Stimulated activated naive CD4-positive, alpha-beta T cell (primary cell): ENCODE results near the gene MXRA7.
"Not testable (repeated sequence)": the region's sequence is repeated elsewhere in the genome, so short reads cannot be mapped to it uniquely, and the experiment has no call there.

Source experiments
- DNase-seq, 6 experiments: peaks; one replicate each; lab custom pipeline; 2025; lab: John Stamatoyannopoulos, UW

The MXRA7 gene, protein sequence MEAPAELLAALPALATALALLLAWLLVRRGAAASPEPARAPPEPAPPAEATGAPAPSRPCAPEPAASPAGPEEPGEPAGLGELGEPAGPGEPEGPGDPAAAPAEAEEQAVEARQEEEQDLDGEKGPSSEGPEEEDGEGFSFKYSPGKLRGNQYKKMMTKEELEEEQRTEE

DNA sequence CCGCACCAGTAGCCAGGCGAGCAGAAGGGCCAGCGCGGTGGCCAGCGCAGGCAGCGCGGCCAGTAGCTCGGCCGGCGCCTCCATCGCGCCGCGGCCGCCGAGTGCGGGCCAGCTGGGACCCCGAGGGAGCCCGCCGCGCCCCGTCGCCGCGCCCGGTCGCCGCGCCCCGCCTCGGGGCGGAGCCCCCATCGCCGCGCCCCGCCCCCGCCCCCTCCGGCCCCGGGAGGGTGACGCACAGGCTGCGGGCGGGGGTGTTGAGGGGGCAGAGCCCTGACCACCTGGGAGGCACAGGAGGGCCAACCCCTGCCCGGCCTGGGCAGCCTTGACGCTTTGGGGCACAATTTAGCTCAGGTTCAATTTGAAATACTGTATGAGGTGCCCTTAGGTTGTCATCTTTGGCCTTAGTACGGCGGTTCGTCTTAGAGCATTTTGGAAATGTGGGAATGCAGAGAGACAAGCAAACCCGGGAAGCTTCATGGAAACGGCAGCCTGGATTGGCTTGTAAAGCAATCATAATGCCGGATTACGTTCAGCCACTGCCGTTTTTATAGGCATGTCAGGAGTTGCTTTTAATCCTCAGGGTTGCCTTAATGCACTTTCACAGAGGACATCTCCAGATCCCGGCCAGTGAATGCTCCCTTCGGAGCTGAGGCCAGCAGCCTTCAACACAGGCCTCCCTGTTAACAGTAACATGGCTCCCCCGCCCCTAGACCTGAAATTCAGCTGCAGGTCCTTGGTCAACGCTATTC lies at the start of gene MXRA7:
Gene MXRA7 (minus strand): TSS at position 103 of the 749 bp plus-strand sequence. CDS start 19 bp downstream, at position 84.
- peak in 5 of 6 experiments; percentile 11 to 48 (median 31) for DNase-seq

DNA sequence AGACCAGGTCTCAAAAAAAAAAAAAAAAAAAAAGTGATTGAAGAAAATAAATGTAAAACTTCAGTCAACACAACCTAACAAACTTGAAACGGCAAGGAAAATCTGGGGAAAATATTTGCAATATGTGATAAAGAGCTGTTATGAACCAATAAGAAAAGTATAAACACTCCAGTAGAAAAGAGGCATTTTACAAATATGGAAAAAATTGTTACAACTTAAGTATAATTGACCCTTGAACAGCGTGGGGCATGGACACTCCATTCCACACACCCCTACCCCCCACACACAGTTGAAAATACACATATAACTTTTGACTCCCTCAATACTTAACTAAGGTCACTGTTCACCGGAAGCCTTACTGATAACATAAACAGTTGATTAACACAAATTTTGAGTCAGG lies 47.8 kb upstream of the MXRA7 start:
- no peak for DNase-seq

DNA sequence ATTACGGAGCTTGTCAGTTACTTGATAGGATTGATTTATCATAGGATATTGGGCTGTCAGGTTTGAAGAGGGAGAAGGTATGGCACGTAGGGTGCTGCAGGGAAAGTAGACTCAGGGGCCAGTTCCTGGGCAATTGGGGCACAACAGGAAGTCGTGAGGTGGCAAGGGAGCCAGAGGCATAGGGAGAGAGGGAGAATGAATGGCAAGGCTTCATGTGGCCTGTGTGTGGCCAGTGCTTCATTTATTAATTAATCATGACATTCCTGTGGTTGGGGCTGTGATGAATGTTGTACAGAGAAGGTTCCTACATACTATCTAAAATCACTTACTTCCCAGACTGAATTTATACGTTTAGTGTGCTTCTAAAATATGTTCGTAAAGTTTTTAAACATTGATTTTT lies 46.5 kb upstream of the MXRA7 start:
- DNase-seq, result no peak

DNA sequence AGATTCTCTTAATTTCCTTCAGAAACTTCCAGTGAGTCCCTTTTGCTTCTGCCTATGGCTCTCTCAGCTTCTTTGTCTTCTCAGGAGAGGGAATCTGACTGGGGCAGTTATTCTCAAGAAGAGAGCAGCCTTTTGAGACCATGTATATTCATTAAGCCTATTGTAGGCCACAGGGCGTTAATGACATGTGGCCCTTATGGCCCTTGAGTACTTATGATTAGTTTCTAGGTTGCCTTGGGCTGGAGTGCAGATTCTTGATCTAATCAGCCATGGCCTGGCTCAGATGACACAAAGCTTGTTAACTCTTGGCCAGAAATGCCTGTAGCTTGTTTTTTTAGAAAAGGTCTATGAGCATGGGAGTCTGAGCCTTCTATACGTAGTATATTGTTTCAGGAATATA lies 44.5 kb upstream of the MXRA7 start:
- DNase-seq, result no peak

DNA sequence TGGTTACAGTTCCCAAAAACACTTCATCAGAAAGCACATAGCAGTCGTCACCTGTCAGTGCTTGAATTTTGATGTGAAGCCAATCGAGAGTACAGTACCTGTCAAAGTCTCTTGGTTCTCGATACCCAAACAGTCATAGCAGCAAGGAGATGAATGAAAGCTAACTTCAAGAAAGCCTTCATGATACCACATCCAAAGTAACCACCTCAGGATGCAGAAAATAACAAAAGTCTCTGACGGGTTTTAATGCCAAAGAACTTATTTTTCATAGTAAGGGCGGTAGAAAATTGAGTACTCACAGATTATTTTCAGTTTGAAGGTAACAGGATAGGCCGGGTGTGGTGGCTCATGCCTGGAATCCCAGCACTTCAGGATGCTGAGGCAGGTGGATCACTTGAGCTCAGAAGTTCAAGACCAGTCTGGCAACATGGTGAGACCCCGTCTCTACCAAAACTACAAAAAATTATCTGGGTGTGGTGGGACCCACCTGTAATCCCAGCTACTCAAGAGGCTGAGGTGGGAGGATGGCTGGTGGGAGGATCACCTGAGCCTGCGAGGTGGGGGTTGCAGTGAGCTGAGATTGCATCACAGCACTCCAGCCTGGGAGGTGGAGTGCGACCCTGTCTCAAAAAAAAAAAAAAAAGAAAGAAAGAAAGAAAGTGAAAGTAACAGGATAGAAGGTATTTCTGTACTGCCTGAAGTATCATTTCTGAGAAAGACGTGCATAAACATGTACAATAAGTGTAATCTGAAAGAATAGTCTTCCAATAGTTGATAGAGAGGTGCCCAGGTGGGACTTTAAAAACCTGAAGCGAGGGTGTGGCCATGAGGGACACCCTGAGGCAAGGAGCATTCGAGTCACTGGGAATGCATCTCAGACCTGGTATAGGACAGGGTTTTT lies 42.5 kb upstream of the MXRA7 start:
- peak; percentile 16 to 92 (median 70) for DNase-seq

DNA sequence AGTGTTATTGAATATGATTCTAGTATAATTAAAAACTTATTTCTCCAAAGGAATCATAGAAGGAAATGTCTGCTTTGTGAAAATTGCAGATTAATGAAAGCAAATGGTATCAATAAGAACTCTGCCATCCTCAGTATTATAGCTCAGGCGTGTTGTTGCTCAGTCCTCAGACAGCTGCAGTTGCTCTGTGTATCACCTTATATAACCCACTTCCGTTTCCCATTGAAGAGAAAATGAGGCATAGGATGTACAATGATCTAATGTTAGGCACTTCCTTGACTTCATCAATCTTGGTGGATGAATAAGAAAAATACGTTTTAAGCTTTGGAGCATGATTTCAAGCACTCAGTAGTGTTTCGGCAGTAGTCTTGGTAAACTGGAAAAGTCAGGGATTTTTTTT lies 41.2 kb upstream of the MXRA7 start:
- peak in 3 of 6 experiments; percentile 17 to 36 (median 31) for DNase-seq

DNA sequence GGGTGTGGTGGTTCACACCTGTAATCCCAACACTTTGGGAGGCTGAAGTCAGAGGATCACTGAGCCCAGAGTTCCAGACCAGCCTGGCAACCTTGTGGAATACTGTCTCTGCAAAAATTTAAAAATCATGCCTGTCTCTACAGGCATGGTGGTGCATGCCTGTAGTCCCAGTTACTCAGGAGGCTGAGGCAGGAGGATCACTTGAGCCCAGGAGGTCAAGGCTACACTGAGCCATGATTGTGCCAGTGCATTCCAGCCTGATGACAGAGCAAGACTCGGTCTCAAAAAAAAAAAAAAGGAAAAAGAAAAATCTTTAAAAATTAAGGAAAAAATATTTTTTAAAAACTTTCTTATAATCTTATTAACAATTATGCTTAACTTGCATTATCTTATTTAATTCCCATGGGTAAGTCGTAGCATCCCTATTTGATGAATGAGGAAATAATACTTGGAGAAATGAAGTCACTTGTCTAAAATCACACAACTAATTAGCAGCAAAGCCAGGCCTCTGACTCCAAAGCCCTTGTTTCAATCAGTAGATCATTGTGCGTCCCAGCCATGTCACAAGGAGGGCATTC lies 40.7 kb upstream of the MXRA7 start:
- no peak for DNase-seq

DNA sequence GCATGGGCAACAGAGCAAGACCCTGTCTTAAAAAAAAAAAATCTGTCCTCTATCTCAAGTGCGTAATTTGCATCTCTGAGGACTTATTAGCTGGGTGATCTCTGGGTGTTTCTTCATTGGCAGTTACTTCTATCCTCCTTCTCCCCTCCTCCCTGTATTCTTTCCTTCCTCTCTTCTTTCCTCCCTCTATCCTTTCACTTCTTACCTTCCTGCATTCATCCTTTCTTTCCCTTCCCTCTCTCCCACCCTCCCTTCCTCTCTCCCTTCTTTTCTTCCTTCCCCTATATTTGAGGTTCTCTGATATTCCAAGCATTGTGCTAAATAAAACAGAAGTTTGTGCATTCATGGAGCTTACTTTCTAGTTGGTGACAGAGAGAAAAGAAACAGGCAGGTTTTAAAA lies 37.9 kb upstream of the MXRA7 start:
- no peak for DNase-seq

DNA sequence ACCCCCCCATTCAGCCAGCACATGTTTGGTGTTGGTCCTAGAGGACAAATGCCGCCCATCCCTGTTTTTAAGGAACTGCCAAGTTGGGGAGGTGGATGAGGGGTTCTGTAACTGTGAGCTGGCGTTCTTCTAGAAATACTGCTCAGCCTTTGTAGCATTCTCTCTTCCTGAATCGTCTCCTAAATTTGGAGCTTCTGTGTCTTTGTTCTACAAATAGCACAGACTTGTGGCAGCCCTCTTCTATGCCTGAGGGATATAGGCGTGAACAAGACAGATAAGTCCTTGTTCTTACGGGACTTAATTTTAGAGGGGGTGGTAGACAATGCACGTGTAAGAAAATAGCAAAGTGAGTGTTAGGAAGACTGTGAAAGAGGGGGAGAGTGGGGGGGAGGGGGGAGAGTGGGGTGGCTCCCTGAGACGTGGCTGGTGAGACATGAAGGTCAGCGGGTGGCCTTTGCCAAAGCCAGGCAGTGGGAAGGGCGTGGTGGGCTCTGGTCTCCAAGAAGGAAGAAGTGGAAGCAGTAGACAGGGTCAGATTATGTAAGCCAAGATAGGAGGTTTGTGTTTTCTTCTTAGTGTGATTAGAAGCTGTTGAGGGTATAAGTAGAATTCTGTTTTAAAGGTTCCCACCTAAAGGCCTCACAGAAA lies 37.1 kb upstream of the MXRA7 start:
- no peak for DNase-seq

DNA sequence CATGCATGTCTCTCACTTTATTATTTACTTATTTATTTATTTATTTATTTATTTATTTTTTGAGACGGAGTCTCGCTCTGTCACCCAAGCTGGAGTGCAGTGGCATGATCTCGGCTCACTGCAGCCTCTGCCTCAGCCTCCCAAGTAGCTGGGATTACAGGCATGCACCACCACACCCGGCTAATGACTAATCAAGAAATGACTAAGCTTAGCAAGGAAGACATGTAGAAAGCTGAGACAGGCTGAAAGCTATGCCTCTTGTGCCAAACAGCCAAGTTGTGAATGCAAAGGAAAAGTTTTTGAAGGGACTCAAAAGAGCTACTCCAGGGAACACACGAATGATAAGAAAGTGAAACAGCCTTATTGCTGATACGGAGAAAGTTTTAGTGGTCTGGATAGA lies 35.0 kb upstream of the MXRA7 start:
- not testable (repeated sequence) for DNase-seq

DNA sequence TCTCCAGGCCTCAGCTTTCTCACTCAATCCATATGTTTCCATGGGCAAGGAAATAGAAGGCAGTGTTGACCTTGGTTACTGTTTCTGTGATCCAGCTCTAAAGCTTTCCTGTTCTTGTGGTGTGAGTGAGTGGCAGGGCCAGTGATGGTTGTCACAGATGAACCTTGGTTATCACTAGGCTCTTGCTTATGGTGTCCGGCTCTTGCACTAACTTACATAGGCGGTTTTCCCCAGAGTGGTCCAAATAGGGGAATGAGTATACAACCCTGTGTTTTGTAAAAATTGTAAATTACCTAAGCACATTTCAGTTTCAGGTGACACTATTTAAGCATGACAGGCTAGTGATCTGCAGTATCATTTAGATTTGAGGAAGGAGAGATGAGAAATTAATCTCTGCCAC lies 34.0 kb upstream of the MXRA7 start:
- no peak for DNase-seq

DNA sequence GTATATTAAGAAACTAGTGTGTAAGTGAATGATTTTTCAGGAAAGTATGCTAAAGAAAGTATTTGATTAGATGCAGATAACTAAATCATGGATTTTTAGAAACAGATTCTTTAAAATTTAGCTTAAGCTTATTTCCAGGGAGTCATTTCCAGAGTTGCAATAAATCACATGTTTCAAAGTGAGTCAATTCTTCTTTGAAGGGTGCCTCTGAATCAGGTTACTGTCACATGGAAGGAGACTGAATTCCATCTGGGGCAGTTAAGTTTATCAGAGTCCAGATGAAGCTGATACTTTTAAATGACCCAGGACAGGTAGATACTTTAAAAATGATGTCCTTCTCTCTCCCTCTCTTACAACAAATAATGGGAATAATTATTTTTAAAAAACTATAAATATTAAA lies 32.2 kb upstream of the MXRA7 start:
- no peak for DNase-seq

DNA sequence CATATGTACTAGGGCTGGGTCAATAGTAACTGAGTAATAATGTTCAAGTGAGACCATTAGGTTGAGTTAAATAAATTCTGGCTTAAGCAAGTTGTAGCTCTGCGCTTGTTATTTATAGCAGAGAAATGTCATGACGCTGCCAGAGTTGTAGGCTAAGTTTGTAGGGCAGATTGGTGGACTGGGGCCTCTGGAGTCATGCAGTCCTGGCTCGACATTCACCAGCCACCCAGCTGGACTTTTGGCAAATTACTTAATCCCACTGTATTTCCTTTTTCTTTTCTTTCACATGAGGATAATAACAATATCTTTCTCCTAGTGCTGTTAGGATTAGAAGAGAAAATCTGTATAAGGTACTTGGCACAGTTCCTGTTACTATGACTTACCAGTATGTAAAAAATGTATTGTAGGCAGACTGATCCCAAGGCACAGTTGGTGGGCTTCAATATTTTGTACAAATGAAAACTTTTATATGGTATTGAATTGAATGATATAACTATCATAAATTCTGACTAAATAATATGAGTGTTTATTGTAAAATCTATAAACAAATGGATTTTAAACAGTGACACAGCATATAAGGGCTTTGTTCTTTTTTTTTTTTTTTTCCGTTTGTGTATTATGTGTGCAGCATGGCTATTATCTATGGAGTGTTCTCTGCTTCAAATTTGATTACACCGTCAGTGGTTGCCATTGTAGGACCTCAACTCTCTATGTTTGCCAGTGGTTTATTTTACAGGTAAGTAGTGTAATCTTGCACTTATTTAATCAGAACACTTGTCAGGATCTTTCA lies 29.8 kb upstream of the MXRA7 start:
- no peak for DNase-seq

DNA sequence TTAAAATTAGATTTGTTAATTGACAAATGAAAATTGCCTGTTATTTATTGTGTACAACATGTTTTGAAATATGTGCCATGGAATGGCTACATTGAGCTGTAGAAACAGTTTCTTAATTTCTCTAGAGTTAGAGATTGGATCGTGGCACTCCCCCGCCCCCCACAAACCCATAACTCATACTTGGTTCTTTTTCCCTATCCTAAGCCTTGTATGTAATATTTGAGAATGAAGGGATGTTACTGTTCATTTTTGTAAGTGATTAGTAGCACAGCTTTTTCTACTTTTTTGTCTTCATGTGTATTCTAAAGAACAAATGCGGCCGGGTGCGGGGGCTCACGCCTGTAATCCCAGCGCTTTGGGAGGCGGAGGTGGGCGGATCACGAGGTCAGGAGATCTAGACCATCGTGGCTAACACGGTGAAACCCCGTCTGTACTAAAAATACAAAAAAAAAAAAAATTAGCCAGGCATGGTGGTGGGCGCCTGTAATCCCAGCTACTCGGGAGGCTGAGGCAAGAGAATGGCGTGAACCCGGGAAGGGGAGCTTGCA lies 28.9 kb upstream of the MXRA7 start:
- not testable (repeated sequence) for DNase-seq

DNA sequence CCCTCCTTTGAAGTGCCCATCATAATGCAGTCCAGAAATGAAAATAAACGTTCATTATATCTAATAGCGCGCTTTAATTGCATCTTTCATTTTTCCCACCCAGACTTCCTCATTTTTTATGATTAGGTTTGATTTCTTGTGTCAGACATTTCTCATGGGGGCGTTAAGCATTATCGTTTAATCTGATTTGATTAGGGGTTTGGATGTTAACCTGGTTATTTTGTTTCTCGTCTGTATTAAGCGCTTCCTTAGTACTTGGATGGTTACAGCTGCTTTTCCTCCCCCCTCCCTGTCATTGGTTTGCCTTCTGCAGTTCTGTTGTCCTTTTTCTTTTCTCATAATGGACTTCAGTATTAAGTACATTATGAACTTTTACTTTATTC lies 27.7 kb upstream of the MXRA7 start:
- no peak for DNase-seq

DNA sequence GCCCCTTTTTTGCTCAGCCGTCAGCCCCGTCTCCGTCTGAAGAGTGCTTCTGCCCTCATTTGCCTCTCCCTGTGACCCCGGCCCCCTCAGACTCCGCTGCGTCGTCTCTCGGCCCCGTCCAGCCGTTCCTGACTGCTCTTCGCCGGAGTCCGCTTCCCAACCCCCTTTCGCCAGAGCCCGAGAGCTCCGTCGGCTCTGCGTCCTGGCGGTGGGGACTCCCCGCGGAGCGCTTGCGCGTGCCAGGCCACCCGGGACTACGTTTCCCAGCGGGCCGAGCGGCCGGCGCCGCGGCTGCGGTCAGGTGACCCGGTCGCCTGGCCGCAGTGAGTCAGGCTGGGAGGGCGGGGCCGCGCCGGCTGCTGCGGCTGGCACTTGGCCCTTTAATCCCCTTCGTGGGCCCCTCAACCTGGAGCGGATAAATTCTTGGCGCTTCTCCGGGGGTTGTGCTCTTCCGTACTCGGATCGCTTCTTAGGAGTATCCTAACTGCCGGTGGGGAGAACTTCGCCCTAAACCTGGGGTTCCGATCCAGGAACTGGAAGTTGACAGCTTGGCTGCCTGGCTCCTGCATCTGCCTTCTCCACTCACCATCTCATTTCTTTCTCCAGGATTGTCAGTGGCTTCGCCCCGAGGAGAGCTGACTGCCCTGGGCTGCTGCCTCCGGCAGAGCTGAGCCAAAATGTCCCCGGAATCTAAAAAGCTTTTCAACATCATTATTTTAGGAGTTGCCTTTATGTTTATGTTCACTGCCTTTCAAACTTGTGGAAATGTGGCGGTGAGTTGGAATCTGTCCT lies 27.1 kb upstream of the MXRA7 start, which contains the start of gene MFSD11:
Gene MFSD11 (plus strand): TSS at position 444 of the 792 bp plus-strand sequence. CDS start 234 bp downstream, at position 678.
- DNase-seq, result peak; percentile 89 to 98 (median 96)

DNA sequence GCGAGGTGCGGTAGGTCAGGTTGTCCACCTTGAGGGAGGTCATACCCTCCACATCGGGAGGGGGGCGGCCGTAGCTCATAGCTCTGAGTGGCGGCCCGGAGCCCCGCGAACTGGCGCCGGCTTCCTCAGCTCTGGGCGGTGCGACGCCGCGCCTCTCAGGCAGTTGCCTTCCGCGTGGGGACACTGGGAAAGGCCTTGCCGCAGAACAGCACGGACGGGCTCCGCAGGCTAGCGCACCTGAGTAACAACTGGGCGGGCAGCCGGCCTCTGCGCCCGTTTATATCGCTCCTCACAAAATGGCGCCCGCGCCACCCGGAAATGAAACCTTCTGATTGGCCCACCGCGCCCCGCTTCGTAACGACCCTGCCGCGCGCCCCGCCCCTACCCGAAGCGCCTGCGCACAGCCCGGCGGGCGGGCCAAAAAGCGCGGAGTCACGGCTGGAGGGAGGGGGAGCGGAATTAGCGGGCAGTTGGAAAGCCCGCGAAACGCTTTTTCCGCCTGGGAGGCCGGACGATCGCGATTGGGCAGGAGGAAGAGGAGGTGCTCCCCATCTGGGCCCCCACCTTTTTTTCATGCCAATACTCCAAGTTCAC lies 26.4 kb upstream of the MXRA7 start, which contains the start of gene SRSF2:
Gene SRSF2 (minus strand): TSS at position 250 of the 594 bp plus-strand sequence. CDS start 171 bp downstream, at position 79.
- peak; percentile 98 to 100 (median 98) for DNase-seq

DNA sequence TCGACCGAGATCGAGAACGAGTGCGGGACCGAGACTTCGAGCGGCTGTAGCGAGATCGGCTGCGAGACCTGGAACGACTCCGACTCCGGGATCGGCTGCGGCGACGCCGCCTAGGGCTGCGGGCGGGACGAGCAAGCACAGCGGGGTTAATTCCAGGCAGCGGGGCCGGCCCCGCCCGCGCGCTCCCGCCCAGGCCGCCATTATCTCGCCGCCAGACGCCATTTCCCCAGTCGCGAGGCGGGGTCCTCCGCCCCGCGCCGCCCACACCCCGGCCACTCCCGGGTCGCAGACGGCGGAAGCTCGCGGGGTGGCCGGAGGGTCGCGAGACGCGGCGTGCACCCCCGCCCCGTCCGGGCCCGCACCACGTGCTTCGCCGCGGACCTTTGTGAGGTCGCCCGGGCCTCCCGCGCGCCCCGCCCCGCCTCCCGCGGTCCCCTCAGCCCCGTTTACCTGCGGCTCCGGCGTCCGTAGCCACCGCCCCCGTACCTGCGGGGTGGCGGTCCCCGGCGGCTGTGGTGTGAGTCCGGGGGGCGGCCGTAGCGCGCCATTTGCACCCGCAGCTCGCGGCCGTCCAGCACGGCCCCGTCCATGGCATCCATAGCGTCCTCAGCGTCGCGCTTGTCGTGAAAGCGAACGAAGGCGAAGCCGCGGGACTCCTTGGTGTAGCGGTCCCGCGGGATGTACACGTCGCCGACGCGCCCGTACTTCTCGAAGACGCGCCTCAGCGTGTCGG lies 25.8 kb upstream of the MXRA7 start:
- peak; percentile 56 to 77 (median 63) for DNase-seq
